Activated CD4-positive, alpha-beta T cell treated with anti-CD3 and anti-CD28 coated beads, Interleukin-2, amount 10 ng/mL, durations not matched to agents 24 days and 14 days (primary cell): ENCODE data around the gene TBC1D1. TPM values are rescaled to one million over a fixed set of nuclear protein-coding genes. Genes with fewer than 3 reads are reported as not detected.

Source experiments
- DNase-seq: peaks from one replicate; pipeline ENCODE4 v3.0.0; 2022
- H3K27ac Mint-ChIP-seq: one replicate; pipeline ENCODE4 v1.8.0; 2022; ENCODE audit warnings: mild to moderate bottlenecking, mixed read lengths
- H3K27me3 Mint-ChIP-seq: one replicate; pipeline ENCODE4 v1.8.0; 2022; ENCODE audit warnings: mixed read lengths
- H3K36me3 Mint-ChIP-seq: one replicate; pipeline ENCODE4 v1.8.0; 2022; ENCODE audit warnings: low read depth, mild to moderate bottlenecking, mixed read lengths
- H3K4me1 Mint-ChIP-seq: one replicate; pipeline ENCODE4 v1.8.0; 2021; ENCODE audit warnings: mixed read lengths
- H3K4me3 Mint-ChIP-seq: one replicate; pipeline ENCODE4 v1.8.0; 2022; ENCODE audit warnings: mild to moderate bottlenecking, moderate library complexity, mixed read lengths
- H3K9me3 Mint-ChIP-seq: one replicate; pipeline ENCODE4 v1.8.0; 2021; ENCODE audit warnings: mixed read lengths
- intact Hi-C: fragments of 100-400 bp; cut with micrococcal nuclease; formaldehyde crosslinking; loops from one replicate; pipeline ENCODE4 v1.15.1; 2023
- total RNA-seq: library from RNA; stranded (reverse); gene quantifications from 2 replicates; pipeline ENCODE4 v1.2.3, GENCODE V29; 2022

Gene TBC1D1
- total RNA-seq, 1 donor from 2014 or later, result 61.6 TPM

DNA sequence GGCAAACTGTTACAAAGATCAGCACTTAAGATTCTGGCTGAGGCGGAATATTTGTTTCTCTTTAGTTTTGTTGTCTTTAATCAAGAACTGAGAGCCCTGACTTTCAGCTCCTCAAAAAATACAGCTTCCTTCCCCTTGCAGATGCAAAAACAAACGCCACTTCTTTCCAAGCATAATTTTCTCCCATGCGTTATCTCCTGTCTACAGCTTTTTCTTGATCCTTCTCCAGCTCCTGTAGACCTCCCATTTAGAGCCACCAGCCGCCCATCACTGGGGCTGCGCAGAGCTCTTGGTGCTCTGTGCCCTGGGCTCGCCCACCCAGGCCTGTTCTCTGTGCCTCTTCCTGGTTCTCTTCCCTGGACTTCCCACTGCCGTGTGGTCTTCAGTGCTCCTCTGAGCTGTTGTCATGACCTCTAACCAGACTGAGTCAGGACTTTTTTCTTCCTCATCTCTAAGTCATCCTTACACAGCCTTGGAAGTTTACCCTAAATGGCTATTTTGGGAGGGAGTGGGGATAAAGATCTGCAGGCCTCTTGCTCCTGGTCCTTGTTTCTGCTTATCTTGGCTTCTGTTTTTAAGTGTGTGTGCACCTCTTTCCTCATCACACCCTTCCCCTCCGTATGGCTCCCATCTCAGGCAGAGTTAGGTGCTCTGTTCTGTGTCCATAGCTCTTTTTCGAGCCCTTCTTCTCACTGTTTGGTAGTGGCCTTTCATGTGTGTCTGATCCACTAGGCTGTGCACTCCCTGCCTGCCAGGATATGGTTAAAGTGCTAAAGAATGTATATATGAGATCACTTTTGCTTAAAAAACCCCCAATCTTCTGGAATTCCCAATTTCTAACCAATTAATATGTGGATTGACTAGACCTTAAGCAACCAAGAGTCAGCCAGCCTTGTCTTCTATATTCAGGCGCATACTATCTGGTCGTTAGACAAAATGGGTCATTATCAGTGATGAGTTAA lies 191.8 kb downstream of the TBC1D1 start:
- intact Hi-C loops, result no loop called here
- no peak overlapping the region for H3K27ac Mint-ChIP-seq

DNA sequence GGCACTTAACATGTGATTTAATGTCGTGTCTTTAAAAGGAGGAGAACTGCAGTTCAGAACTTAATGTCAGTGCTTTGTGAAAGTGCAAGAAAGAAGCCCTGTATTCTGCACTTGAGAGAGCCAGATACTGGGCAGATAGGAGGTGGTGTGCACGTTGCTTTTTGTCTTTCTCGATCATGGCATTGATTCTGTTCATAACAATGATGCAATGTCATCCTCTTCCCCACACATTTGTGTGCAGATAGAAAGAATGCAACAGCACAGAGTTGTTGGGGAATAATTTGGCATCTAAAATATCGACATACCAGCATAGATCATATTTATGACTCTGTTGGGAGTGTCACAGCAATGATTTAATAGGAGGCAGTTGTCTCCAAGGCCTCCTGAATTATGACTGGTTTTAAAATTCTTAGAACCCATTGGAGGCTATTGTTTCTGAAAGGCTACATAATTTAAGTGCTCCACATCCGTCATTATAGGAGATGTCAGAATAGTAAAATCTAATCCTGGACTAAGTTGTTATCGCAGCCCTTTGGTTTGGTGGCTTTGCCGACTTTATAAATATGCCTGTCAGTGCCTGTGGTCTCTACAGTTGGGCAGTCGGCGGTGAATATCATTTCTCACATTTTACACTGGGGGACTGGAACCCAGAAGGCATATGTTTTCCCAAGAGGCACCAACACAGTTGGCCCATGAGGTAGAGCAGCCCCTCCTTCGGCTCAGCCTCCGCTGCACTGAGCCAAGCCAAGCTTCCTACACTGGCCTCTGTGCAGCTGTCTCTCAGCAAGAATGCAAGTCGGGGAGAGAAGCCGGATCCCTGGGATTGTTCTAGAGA lies 194.2 kb downstream of the TBC1D1 start:
- H3K4me1 Mint-ChIP-seq, result no peaks in the 10 kb centered on the region
- no peak for DNase-seq

More for the DNA sequence above, 191.8 kb downstream of the TBC1D1 start:
- peaks cover 12% of the 10 kb centered on the region for H3K4me1 Mint-ChIP-seq
- no peaks in the 10 kb centered on the region for H3K27me3 Mint-ChIP-seq
- no peak overlapping the region for H3K4me3 Mint-ChIP-seq
- H3K9me3 Mint-ChIP-seq, result no peaks in the 10 kb centered on the region
- no peak for DNase-seq
- peaks cover 29% of the 10 kb centered on the region for H3K36me3 Mint-ChIP-seq

GRCh38 chr4:38085751-38086150 lies 194.9 kb downstream of the TBC1D1 start:
- peaks cover 7% of the 10 kb centered on the region for H3K4me1 Mint-ChIP-seq

More for the DNA sequence above, 194.2 kb downstream of the TBC1D1 start:
- intact Hi-C loops, result no loop called here
- Mint-ChIP-seq H3K9me3 (no peaks in the 10 kb centered on the region), H3K36me3 (peaks cover 25% of the 10 kb centered on the region), H3K27ac (no peak overlapping the region), H3K4me3 (no peak overlapping the region), H3K27me3 (no peaks in the 10 kb centered on the region)

GRCh38 chr4:38086151-38086848 lies 195.4 kb downstream of the TBC1D1 start:
- Mint-ChIP-seq H3K27me3 (no peaks in the 10 kb centered on the region), H3K9me3 (no peaks in the 10 kb centered on the region), H3K4me1 (peaks cover 12% of the 10 kb centered on the region), H3K4me3 (no peak overlapping the region), H3K27ac (no peak overlapping the region), H3K36me3 (peaks cover 27% of the 10 kb centered on the region)
- intact Hi-C loops, result no loop called here
- DNase-seq, result no peak

More at GRCh38 chr4:38085751-38086150, 194.9 kb downstream of the TBC1D1 start:
- Mint-ChIP-seq H3K4me3 (no peak overlapping the region), H3K9me3 (no peaks in the 10 kb centered on the region), H3K27me3 (no peaks in the 10 kb centered on the region), H3K36me3 (peaks cover 24% of the 10 kb centered on the region), H3K27ac (no peak overlapping the region)
- no peak for DNase-seq
- intact Hi-C loops, result no loop called here

GRCh38 chr4:38086849-38087226 lies 196.0 kb downstream of the TBC1D1 start:
- Mint-ChIP-seq H3K4me1 (peaks cover 15% of the 10 kb centered on the region), H3K4me3 (no peak overlapping the region), H3K9me3 (no peaks in the 10 kb centered on the region), H3K27ac (no peak overlapping the region), H3K36me3 (peaks cover 29% of the 10 kb centered on the region), H3K27me3 (no peaks in the 10 kb centered on the region)
- intact Hi-C loops, result no loop called here
- no peak for DNase-seq

DNA sequence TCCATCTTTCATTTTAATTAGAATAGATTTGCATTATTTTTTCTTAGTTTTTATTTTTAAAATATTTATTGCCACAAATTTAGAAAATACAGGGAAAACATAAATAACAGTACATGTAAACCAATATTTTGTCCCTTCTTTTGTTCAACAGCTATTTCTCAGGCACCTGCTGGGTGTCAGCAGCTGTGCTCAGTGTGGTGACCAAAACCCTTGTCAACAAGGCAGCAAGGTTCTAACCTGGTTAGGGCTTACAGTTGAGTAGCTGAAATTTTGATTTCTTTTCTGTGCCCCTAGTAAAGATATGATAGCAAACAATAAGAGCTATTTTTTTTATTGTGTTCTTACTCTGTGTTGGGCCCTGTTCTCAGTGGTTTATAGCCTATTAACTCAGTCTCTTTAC lies 197.4 kb downstream of the TBC1D1 start:
- intact Hi-C loops, result no loop called here
- no peak overlapping the region for H3K4me3 Mint-ChIP-seq
- H3K4me1 Mint-ChIP-seq, result peaks cover 17% of the 10 kb centered on the region
- no peak overlapping the region for H3K27ac Mint-ChIP-seq
- no peaks in the 10 kb centered on the region for H3K9me3 Mint-ChIP-seq
- H3K27me3 Mint-ChIP-seq, result no peaks in the 10 kb centered on the region
- no peak for DNase-seq
- peaks cover 36% of the 10 kb centered on the region for H3K36me3 Mint-ChIP-seq

- no peak overlapping the region for H3K4me3 Mint-ChIP-seq
Observed at GRCh38 chr4:38089961-38090360, 199.1 kb downstream of the TBC1D1 start.

DNA sequence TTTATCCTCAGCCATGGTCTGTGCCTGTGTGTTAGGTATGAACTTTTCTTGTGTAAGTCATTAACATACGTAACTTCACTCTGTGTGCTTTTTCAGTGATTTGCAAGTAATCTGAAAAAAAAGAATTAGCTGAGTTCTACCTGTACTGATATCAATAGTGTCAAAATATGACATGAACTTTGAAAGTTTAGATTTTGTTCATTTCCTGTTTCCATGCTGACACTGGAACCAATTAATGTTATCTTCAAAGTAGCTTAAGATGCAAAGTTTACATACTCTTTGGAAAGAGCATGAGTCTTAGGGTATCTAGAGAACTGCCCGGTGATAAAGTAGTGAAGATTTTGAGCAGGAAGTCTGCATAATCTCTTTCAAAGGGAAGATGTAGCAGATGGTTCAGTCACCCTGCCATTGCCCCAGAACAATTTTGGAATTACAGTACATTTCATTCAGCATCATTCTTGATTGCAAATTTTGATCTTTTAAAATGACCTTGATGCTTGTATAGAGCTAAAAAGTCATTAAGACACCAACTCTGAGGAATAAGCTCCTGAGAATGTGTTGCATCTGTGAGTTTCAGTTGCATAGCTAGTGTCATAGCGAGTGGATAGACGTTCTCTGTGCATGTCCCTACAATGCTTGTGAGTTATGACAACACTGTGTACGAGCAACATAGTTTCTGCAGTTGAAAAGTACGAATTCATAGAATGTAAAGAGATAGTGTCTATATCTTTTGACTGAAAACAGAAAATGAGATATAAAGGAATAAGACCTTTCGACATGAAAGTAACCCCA lies 199.8 kb downstream of the TBC1D1 start:
- H3K27ac Mint-ChIP-seq, result peak overlapping the region; percentile 52
- no peaks in the 10 kb centered on the region for H3K27me3 Mint-ChIP-seq
- no peak for DNase-seq
- intact Hi-C loops, result loop anchor here (1.0 to 2.0 kb wide), 3 partner anchors 22 to 70 kb away; no protein-coding TSS in a partner anchor
- no peaks in the 10 kb centered on the region for H3K9me3 Mint-ChIP-seq
- peaks cover 46% of the 10 kb centered on the region for H3K36me3 Mint-ChIP-seq
- H3K4me3 Mint-ChIP-seq, result no peak overlapping the region
- peaks cover 17% of the 10 kb centered on the region for H3K4me1 Mint-ChIP-seq

More at GRCh38 chr4:38089961-38090360, 199.1 kb downstream of the TBC1D1 start:
- no peaks in the 10 kb centered on the region for H3K27me3 Mint-ChIP-seq
- H3K27ac Mint-ChIP-seq, result peak overlapping the region; percentile 52
- H3K4me1 Mint-ChIP-seq, result peaks cover 17% of the 10 kb centered on the region
- H3K9me3 Mint-ChIP-seq, result no peaks in the 10 kb centered on the region
- intact Hi-C loops, result loop anchor here (1.0 to 2.0 kb wide), 3 partner anchors 21 to 71 kb away; no protein-coding TSS in a partner anchor
- no peak for DNase-seq
- H3K36me3 Mint-ChIP-seq, result peaks cover 39% of the 10 kb centered on the region

DNA sequence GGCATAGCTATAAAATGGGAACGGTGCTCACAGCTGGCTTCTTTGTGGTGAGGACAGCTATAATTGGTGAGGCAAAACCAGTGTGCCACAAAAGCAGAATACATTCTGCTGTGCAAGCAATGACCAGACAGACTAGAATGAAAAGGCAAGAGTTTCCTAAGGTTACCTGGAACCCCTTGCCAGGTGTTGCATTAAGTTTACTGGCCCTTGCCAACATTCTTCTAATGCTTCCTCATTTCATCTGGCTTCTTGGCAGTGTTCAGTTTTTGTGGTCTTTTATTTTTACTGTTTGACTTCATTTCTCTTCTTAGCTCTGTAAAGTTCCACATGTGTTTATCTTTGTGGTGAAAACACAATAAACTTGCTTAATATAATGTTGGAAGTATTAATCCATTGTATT lies 200.8 kb downstream of the TBC1D1 start:
- no peak overlapping the region for H3K27ac Mint-ChIP-seq
- DNase-seq, result no peak
- no peak overlapping the region for H3K4me3 Mint-ChIP-seq
- peaks cover 17% of the 10 kb centered on the region for H3K4me1 Mint-ChIP-seq
- H3K9me3 Mint-ChIP-seq, result no peaks in the 10 kb centered on the region
- peaks cover 53% of the 10 kb centered on the region for H3K36me3 Mint-ChIP-seq
- no peaks in the 10 kb centered on the region for H3K27me3 Mint-ChIP-seq
- intact Hi-C loops, result loop anchor here (2.0 kb wide), 2 partner anchors 23 to 69 kb away; no protein-coding TSS in a partner anchor

DNA sequence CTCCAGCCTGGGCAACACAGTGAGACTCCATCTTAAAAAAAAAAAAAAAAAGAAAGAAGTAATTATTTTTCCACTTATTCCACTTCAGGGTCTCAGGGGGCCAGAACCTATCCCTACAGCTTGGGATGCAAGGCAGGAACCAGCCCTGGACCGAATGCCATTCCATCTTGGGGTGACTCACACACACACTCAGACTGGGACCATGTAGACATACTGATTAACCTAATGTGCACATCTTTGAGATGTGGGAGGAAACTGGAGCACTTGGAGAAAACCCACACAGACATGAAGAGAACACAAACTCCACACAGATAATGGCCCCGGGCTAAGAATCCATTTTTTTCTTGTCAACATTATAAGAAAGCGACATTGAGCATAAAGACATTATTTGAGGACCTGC lies 201.8 kb downstream of the TBC1D1 start:
- Mint-ChIP-seq H3K4me1 (peaks cover 17% of the 10 kb centered on the region), H3K36me3 (peaks cover 51% of the 10 kb centered on the region), H3K27ac (no peak overlapping the region), H3K9me3 (no peaks in the 10 kb centered on the region), H3K27me3 (no peaks in the 10 kb centered on the region), H3K4me3 (no peak overlapping the region)
- intact Hi-C loops, result no loop called here
- no peak for DNase-seq

DNA sequence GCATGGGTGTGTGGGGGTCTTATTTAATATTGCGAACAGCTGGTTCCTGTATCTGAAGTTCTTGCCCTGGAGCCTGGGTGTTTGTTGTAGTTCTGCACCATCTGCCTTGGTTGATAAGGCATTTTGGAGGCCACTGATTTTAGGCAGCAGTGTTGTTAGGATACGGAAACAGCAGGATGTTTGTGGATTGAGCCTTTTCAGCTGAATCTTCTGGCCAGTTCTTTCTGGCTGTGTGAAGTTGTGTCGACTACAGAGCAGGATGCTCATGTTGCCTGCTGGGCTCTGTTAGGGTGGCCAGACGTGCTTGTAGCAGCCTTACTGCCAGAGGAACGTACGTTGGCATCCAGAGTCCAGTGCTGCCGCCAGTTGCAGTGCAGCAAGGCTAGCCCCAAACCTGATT lies 203.5 kb downstream of the TBC1D1 start:
- DNase-seq, result no peak
- Mint-ChIP-seq H3K36me3 (peaks cover 57% of the 10 kb centered on the region), H3K4me3 (no peak overlapping the region), H3K9me3 (no peaks in the 10 kb centered on the region), H3K27ac (no peak overlapping the region), H3K4me1 (peaks cover 17% of the 10 kb centered on the region), H3K27me3 (no peaks in the 10 kb centered on the region)
- intact Hi-C loops, result no loop called here

DNA sequence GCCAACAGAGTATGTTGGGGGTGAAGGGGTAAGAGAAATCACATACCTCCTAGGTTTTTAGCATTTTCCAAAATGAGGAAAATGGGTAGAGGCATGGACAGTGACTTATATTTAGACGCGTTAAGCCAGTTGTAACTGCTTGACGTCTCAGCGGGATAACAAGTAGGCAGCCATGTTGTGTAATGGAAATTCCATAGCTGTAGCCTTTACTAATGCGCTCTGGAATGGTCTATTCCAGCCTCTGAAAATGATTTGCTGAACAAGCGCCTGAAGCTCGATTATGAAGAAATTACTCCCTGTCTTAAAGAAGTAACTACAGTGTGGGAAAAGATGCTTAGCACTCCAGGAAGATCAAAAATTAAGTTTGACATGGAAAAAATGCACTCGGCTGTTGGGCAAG lies 204.8 kb downstream of the TBC1D1 start:
- H3K4me1 Mint-ChIP-seq, result peaks cover 15% of the 10 kb centered on the region
- DNase-seq, result no peak

DNA sequence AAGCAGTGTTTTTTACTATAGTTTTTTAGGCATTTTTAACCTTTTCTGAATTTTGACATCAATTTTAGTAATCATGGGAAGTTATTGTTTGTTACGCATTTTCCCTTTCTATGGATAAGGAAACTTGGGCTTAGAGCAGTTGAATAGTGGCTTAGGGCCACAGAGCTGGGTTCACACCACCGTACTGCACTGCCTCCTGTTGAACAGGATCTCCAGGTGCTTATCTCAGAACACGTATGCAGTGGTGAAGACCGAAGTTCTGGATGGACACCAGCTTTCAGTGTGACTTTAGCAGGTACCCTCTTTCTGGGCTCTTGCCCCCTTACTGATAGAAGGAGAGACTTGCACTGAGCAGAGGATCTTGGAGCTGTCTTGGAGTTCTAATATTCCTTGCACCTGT lies 206.9 kb downstream of the TBC1D1 start:
- Mint-ChIP-seq H3K9me3 (no peaks in the 10 kb centered on the region), H3K4me1 (peaks cover 4% of the 10 kb centered on the region), H3K36me3 (peaks cover 42% of the 10 kb centered on the region), H3K27me3 (no peaks in the 10 kb centered on the region), H3K27ac (no peak overlapping the region), H3K4me3 (no peak overlapping the region)
- DNase-seq, result no peak
- intact Hi-C loops, result no loop called here

More for the DNA sequence above, 204.8 kb downstream of the TBC1D1 start:
- Mint-ChIP-seq H3K27me3 (no peaks in the 10 kb centered on the region), H3K27ac (no peak overlapping the region), H3K9me3 (no peaks in the 10 kb centered on the region), H3K4me3 (no peak overlapping the region), H3K36me3 (peaks cover 55% of the 10 kb centered on the region)
- intact Hi-C loops, result no loop called here
